SHP77 (cell line): ENCODE measurements around the gene TMEM109.

Experiments used
- DNase-seq, 2 experiments: peaks; one replicate each; lab custom pipeline; 2025; lab: John Stamatoyannopoulos, UW

TMEM109 gene

GRCh38 chr11:60910281-60910687 is 3.7 kb upstream of the TMEM109 start:
- no peak for DNase-seq

GRCh38 chr11:60910711-60911380 is 3.1 kb upstream of the TMEM109 start:
- DNase-seq: no peak

DNA sequence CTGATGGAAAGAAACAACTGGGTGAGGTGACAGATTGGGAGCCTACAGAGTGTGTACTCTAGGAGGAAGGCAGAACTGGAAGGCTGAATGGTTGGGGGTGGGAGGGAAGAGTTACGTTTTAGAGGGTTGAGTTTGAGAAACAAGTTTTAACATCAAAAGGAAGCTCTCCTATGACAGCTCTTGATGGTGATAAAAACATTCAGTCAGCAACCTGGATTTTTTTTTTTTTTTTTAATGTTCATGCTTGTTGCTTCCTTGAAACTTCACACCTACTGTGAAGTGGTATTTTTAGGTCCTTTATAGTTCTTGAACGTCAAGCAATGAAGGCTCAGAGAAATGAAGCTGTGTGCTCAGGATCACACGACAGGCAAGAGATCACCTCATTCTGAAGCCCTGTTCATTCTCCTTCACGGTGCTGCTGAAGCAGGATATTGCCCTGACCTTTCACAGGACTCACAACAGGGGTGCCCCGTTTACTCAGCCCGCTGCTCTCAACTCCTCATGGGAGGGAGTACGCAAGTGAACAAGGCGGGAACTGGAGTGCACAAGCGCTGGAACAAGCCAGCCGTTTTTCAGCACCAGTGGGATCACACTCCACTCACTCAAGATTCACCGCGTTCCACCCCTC is 1.6 kb upstream of the TMEM109 start:
- no peak for DNase-seq

- DNase-seq: no peak
Measured at GRCh38 chr11:60912851-60913528, 968 bp upstream of the TMEM109 start.

- no peak for DNase-seq
Measured at GRCh38 chr11:60914633-60915247, 782 bp downstream of the TMEM109 start.

GRCh38 chr11:60915248-60915914 is 1.4 kb downstream of the TMEM109 start:
- no peak for DNase-seq

DNA sequence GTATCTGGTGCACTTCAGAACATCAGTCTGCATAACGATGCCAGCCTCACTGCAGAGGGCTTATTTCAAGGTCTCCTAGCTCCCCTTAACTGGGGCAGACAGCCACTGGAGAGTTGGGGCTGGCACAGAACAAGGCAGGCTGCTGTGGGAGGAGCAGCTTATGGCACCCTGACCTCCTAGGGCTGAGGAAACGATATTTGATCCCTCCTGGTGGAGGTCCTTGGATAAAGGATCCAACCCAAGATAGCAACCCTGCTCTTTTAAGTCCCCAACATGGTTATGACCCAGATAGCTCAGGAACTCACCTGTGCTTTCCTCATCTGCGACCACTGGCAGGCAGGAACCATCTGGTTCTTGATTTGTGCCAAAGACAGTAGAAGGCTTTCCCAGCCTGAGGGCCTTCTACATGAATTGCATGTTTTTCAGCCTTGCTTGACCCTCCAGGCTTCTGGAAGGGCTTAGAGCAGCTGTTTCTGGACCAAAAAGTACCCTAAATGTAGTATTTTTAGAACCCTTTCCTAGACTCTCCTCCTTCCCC is 2.8 kb downstream of the TMEM109 start:
- DNase-seq: no peak

- DNase-seq: no peak
Measured at GRCh38 chr11:60917267-60917666, 3.3 kb downstream of the TMEM109 start.

GRCh38 chr11:60918251-60918938 is 4.4 kb downstream of the TMEM109 start:
- no peak for DNase-seq

GRCh38 chr11:60918939-60919265 is 4.9 kb downstream of the TMEM109 start:
- DNase-seq: no peak

DNA sequence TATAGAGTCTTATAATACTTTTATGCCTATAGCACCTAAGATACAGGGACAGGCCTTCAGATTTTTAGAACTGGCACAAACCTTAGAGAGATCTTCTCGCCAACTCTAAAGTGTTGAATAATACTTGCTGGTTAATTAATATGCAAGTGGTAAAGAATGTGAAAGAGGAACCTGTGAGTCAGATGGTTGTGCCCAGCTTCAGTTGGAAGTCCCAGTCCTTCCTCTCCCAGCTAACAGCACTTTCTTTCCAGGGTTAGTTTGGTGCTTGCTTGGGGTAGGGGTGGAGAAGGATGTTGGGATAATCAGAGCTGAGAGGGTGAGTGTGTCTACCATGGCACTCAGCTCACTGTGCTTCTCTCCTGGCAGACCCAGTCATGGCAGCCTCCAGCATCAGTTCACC is 5.4 kb downstream of the TMEM109 start:
- no peak for DNase-seq

DNA sequence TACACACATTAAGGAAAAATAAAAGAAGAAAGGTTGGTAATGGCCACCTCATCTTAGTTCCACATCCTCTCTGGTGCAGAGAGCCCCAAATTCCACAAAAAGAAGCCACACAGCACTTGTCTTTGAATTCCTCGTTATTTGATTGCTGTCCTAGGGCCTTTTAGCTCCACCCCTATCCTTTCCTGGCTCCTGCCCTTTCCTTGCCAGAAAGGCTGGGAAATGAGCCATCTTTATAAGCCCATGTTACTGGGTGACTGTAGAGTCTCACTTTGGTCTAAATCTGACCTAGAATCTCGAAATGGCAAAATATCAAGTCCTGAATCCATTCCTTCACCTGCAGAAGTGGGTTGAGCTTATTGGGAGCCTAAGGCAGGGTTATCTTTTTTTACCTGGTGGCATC is 6.0 kb downstream of the TMEM109 start:
- DNase-seq: no peak

GRCh38 chr11:60921259-60921658 is 7.3 kb downstream of the TMEM109 start:
- no peak for DNase-seq

- no peak for DNase-seq
Measured at GRCh38 chr11:60921777-60922335, 7.9 kb downstream of the TMEM109 start.

- no peak for DNase-seq
Measured at GRCh38 chr11:60922906-60923305, 8.9 kb downstream of the TMEM109 start.

GRCh38 chr11:60923326-60923725 is 9.4 kb downstream of the TMEM109 start:
- no peak for DNase-seq

GRCh38 chr11:60923800-60924109 is 9.8 kb downstream of the TMEM109 start:
- DNase-seq: no peak

DNA sequence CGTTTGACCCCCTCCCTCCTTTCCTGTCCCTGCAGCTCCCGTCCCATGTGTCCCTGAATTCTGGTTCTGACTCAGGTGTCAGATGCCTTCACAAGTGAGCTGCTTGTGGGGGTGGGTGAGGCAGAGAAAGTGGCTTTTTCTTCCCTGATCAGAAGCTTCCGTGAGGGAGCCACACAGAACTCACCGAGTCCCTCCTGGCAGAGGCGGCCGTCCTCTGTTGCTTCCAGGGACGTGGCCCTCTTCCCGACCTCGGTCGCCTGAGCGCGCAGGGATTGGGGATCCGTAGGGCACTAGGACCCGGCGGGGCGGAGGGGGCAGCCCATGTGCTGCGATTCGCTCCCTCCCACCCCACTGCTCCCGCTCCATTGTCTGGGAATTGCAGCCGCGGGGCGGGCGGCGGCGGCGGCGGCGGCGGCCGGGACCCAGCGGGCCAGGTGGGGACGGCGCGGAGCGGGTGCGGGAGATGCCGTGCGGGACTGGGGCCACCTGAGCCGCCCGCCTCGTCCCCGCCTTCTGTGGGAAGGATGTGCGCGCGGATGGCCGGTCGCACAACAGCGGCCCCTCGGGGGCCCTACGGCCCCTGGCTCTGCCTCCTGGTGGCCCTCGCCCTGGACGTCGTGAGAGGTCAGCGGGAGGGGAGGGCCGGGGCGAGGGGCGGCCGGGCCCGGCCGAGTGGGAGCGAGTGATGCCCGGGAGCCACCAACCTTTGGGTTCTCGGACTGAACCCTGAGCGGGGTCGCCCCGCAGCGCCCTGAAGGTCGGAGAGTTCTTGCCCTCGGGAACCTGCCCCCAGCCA is 10.3 kb downstream of the TMEM109 start, which contains the start of gene TMEM132A:
Gene TMEM132A (plus strand): TSS at position 351 of the 796 bp plus-strand sequence. CDS start 174 bp downstream, at position 525.
- DNase-seq: peak; percentile 49 to 54

DNA sequence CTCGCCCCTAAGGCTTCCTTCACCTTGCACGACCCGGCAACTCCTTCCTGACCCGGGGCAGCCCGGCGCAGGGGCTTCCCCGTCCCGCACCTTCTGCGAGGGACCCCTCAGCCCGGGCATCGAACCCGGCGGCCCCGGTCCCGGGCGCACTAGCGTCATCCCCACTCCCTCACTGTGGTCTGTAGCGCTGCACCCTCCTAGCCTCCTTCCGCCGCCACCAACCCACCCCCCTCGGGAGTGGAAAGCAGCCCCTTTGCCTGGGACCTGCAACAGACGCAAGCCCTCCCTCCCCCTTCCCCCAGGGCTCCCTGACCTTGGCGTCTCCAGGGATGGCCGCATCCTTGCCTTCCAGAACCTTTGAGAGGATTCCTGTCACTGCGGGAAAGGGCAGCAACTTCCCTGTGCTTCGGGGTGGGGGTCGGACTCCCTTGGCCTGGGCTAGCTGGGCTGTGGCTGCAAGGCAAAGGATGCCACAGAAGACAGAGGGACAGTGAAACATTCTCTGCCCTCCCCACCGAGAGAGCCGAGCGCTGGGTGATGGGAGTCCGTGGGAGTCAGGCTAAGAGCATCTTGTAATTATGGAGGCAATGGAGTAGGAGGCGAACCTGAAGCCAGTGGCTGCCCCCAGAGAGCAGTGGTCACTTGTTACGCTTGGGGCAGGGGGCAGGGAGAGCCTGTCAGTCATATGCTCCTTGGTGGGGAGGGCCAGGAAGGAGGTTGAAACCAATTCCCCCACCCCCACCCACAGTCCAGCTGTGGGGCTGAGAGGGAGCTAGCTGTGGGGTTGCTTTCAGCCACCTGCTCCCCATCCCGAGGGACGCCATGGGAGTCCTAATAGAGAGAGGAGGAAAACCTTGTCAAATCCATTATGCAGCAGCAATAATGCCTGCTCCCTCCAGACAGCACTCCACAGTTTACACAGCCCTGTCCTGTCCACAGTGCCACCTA is 11.2 kb downstream of the TMEM109 start:
- DNase-seq: no peak
